T-helper 1 cell treated with Interleukin-12 subunit alpha and Interleukin-12 subunit beta and Interleukin-4 antibody, amounts not matched to agents 30 ng/mL and 1 ng/mL, for 36 hours (primary cell): Measurements from ENCODE around the gene WSCD2. TPM values are rescaled to one million over a fixed set of nuclear protein-coding genes. Genes with fewer than 3 reads are reported as not detected.
"Not testable (repeated sequence)": the region's sequence is repeated elsewhere in the genome, so short reads cannot be mapped to it uniquely, and the experiment has no call there.

Experiments used
- intact Hi-C: fragments of 100-400 bp; cut with micrococcal nuclease; formaldehyde crosslinking; loops from one replicate; pipeline ENCODE4 v1.15.1; 2024
- total RNA-seq: library from RNA; stranded (reverse); gene quantifications from 2 replicates; pipeline ENCODE4 v1.2.3, GENCODE V29; 2022

Gene WSCD2
- total RNA-seq, 1 donor from 2014 or later = not detected

DNA sequence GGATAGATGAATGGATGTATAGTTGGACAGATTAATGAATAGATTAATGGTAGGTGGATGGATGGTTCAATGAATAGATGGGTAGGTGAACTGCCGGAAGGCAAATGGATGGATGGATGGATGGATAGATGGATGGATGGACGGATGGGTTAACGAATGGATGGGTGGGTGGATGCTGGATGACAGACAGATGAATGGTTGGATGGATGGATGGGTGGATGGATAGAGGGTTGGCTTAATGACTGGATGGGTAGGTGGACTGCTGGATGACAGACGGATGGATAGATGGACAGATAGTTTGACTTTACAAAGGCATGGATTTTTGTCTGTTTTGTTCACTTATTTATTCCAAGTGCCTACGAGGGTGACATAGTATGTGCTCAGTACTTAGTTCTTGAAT lies 64.4 kb downstream of the WSCD2 start:
- intact Hi-C loops = no loop called here

DNA sequence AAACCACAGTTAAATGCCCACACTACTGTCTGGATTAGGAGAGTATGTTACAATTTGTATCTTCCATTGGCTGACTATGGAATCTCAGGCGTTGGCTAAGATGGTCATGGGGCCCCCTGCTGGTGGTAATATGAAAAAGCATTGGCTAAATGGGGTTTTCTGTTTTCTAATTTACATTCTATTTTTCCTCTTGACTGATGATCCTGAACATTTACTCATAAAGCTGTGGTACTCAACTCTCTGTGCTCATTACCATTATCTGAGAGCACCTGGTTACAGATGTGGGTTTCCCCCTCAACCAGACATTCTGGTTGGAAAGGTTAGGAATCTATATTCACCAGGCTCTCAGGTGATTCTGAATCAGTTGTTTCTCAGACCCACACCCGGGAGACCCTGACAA lies 64.8 kb downstream of the WSCD2 start:
- intact Hi-C loops = loop anchor here (1.0 to 2.0 kb wide), 3 partner anchors 203 to 518 kb away; no protein-coding TSS in a partner anchor

DNA sequence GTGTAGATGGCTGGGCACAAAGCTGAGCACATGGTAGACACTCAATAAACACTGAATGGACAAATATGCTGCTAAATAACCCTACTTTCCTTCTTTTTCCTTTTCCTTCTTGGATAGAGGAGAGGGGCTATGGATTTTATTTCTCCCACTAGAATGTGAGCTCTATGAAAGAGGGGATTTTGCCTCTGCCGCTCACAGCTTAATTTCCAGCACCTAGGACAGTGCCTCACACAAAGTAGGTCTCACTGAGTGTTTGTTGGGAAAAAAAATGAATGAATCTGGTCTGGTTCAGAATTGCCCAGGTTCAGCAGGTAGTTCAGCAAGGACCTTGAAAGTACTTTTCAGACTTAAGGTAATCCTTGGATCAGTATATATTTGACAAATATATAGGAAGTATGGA lies 65.5 kb downstream of the WSCD2 start:
- intact Hi-C loops = loop anchor here (1.0 to 2.0 kb wide), 3 partner anchors 204 to 518 kb away; no protein-coding TSS in a partner anchor

GRCh38 chr12:108196319-108196718 lies 67.2 kb downstream of the WSCD2 start:
- intact Hi-C loops = no loop called here

GRCh38 chr12:108196921-108197320 lies 67.8 kb downstream of the WSCD2 start:
- intact Hi-C loops = no loop called here

- intact Hi-C loops = no loop called here
These were observed 69.0 kb downstream of the WSCD2 start for GRCh38 chr12:108198043-108198442.

DNA sequence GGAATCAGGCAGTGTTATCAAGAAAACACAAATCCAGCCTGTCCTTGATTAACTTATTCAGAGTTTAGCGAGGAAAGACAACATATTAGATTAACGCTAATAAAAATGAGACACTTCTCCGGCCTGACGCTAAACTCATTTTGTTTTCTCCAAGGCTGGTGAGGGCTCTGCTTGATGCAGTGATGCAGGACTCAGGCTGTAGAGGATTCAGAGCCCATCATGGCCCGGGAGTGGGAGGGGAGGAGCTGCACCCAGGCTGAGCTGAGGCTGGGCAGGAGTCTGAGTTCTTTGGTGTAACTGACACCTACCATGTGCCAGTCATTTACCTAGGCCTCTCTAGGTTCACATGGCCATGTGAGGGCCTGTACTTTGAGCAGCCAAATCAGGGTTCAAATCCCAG lies 70.0 kb downstream of the WSCD2 start:
- intact Hi-C loops = no loop called here

- intact Hi-C loops = no loop called here
These were observed 72.7 kb downstream of the WSCD2 start for GRCh38 chr12:108201808-108202207.

GRCh38 chr12:108204117-108204987 lies 75.3 kb downstream of the WSCD2 start:
- intact Hi-C loops = no loop called here

DNA sequence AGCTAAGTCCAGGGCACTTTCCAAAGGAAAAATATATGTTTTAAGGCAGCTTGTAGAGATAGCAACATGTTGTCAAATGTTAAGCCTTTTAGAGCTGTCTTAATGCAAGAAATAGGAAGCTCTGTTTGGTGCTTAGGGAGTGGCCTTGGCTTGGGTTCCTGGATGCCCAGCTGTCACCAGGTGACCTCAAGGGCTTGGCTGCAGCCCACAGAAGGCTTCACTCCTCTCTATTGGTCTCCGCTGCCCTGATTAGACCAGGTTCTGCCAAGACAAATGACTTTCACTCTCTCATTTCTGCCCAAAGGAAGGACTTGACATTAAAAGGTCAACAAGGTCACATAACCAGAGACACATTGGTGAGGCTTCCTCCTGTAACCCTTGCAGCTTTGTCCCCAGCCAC lies 76.8 kb downstream of the WSCD2 start:
- intact Hi-C loops = no loop called here

DNA sequence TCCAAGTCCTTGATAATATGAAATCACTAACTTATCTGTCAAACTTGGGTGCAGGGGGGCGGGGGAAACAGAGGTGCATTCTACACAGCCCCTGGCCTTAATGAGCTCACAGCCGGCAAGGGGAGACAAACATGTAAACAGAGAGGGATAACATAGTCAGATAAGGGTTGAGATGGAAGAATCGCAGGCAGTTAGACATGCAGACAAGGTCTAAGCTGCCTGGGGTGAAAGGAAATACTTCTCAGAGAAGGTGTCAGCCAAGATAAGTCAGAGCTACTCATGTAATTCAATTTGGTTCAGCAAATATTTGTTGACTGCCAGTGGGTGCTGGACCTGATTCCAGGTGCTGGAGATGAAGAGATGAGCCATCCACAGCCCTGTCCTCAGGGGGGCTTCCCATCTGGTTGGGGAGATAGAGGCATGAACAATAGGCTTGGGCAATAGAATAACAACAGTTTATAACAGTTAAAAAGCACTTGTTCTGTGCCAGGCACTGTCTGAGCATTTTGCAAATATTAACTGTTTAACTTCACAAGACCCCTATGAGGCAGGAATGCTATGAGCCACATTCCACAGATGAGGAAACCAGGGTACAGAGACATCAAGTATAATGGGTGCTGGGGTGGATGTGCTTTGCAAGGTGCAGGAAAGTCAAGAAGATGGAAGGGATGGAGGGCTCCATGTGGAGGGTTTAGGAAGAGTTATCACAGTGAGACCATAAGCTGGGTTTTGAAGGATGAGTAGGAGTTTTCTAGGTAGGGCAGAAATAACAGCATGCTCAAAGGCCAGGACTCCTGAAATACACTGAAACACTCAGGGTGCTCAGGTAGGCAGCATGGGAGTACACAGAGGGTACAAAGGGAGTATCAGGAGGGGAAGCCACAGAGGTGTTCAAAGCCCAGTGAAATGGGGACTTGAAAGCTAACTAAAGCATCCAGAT lies 79.0 kb downstream of the WSCD2 start:
- intact Hi-C loops = no loop called here

- intact Hi-C loops = no loop called here
These were observed 80.9 kb downstream of the WSCD2 start for GRCh38 chr12:108210001-108210400.

GRCh38 chr12:108211157-108211556 lies 82.1 kb downstream of the WSCD2 start:
- intact Hi-C loops = no loop called here

GRCh38 chr12:108213871-108214445 lies 84.9 kb downstream of the WSCD2 start:
- intact Hi-C loops = no loop called here

DNA sequence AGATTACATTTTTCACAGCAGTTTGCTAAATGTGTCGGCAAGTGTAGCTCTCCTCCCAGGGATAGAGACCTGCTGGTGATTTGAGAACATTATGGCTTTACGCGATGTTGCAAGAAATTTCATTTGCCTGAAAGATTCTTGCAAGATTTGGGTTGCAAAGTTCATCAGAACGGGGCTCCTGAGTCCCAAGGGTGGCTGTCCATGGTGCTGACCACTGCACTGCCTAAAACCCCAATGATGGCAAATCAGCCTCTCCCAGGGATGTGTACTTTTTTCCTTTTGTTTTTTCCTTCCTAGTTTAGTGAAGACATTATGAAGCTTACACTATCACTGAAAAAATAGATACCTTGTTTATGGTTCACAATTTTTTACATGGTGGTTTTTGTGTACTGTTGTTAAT lies 85.4 kb downstream of the WSCD2 start:
- intact Hi-C loops = no loop called here

GRCh38 chr12:108215458-108215857 lies 86.4 kb downstream of the WSCD2 start:
- intact Hi-C loops = loop anchor here (5.0 kb wide), 1 partner anchor 232 kb away; no protein-coding TSS in a partner anchor

DNA sequence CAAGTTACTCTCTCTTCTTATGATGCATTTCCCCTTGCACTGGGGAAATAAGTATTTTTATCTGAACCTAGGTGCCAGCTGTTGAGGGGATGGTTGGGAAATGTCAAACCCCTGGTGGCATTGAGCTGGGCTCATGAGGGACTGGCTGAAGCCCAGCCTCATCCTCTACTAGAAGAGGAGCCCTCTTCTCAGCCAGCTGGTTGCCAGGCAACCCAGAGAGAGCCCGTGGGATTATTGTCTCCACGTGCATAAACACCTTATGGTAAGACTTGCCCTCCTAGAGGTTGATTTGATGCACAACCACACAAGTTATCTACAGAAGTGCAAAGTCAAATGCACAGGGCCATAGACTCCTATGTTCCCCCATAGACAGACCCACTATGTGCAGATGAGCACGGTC lies 89.8 kb downstream of the WSCD2 start:
- intact Hi-C loops = loop anchor here (5.0 kb wide), 1 partner anchor 228 kb away; no protein-coding TSS in a partner anchor

DNA sequence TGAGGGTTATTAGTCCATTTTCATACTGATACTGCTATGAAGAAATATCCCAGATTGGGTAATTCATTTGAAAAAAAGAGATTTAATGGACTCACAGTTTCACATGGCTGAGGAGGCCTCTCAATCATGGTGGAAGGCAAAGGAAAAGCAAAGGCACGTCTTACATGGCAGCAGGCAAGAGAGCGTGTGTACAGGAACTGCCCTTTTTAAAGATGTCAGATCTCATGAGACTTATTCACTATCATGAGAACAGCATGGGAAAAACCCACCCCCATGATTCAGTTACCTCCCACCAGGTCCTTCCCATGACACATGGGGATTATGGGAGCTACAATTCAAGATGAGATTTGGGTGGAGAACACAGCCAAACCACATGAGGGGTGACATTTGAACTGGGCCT lies 96.0 kb downstream of the WSCD2 start:
- intact Hi-C loops = not testable (repeated sequence)

GRCh38 chr12:108226866-108227265 lies 97.8 kb downstream of the WSCD2 start:
- intact Hi-C loops = no loop called here

GRCh38 chr12:108228746-108229145 lies 99.7 kb downstream of the WSCD2 start:
- intact Hi-C loops = no loop called here

GRCh38 chr12:108231109-108231905 lies 102.2 kb downstream of the WSCD2 start:
- intact Hi-C loops = loop anchor here (5.0 kb wide), 1 partner anchor 281 kb away; no protein-coding TSS in a partner anchor
